ENCODE data around the gene PEBP1.

Gene PEBP1

DNA sequence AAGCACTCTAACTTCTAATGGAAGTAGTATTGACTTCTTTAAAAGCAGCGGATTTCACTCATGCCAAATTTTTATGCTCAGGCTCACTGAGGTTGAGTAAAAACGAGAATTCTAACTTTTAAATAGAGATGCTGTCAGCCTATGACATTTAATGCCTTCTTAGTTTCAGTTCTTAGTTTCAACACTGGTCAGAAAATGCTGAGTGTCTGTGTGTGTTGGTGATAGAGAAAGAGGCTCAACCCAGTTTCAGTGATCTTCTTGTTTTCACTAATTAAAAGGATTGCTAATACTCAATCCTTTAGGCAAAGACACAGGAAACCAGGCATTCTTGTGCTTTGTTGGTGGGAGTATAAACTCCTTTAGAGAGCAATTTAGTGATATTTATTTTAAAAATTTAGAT, 31.0 kb downstream of the PEBP1 start:
- peaks cover 3% of the 10 kb centered on the region for H3K36me3 ChIP-seq
- no peaks in the 10 kb centered on the region for H3K27me3 ChIP-seq (ENCODE audit: insufficient read depth, low read depth, severe bottlenecking)
- H3K9me3 ChIP-seq (ENCODE audit: severe bottlenecking) = no peaks in the 10 kb centered on the region
- DNase-seq = no peak
- H3K4me3 ChIP-seq (ENCODE audit: low read depth, low read length) = no peak overlapping the region
- TF ChIP-seq CTCF (IDR thresholded peaks at IDR 0.05; ENCODE audit: low read depth, low read length) = no peak
- H3K27ac ChIP-seq = no peak overlapping the region

DNA sequence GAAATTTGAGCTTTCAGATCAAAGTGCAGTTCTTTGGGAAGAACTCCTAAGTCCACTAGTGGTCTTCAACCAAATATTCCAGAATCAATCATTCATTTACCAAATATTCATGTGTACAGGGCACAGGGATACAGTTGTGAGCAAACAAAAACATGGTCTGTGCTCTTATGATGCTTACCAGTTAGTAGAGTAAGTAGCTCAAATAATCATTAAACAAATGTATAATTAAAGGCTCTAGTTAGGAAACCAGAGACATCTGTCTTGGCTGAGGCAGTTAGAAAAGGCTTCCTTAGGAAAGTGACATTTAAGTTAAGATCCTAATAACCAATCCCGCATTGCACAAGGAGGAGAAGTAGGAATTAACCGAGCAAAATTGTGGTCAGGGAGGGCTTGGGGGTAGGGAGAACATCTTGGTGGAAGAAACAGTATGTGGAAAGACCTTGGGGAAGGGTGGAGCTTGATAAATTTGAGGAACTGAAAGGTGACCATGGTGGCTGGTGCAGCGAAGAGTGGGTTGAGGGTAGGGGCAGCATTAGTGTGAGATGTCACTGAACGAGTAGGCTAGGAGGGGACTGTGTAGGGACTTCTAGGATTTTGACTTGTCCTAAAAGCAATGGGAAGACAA, 40.0 kb downstream of the PEBP1 start:
- DNase-seq = no peak
- no peak overlapping the region for H3K27ac ChIP-seq
- H3K9me3 ChIP-seq (ENCODE audit: severe bottlenecking) = no peaks in the 10 kb centered on the region
- H3K27me3 ChIP-seq (ENCODE audit: insufficient read depth, low read depth, severe bottlenecking) = no peaks in the 10 kb centered on the region
- no peak overlapping the region for H3K4me3 ChIP-seq (ENCODE audit: low read depth, low read length)
- TF ChIP-seq CTCF (IDR thresholded peaks at IDR 0.05; ENCODE audit: low read depth, low read length) = no peak
- H3K36me3 ChIP-seq = peaks cover 24% of the 10 kb centered on the region

GRCh38 chr12:118183155-118183554, 47.2 kb downstream of the PEBP1 start:
- Histone ChIP-seq H3K9me3 (ENCODE audit: severe bottlenecking) (no peaks in the 10 kb centered on the region), H3K36me3 (no peaks in the 10 kb centered on the region; the same call in 1 of the 2 replicates), H3K4me3 (ENCODE audit: low read depth, low read length) (no peak overlapping the region), H3K27ac (no peak overlapping the region), H3K27me3 (ENCODE audit: insufficient read depth, low read depth, severe bottlenecking) (no peaks in the 10 kb centered on the region)
- no peak for DNase-seq
- TF ChIP-seq CTCF (IDR thresholded peaks at IDR 0.05; ENCODE audit: low read depth, low read length) = no peak

DNA sequence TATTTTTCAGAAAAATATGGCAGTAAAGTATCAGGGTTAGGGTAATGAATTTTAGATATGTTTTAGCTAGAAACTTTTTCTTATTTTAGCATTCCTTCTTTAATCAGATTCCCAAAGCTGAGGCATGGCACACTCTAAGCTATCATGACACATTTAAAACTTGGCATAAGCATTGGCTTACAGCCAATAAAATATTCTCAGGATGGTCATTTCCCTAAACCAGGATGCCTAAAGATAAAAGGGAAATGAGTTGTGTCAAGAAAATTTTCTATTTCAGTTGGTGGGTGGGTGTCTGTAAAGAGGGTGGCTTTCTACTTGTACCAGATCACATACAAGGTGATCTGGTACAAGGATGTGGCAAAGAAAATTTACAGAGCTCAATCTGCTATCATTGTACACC, 47.8 kb downstream of the PEBP1 start:
- H3K27me3 ChIP-seq (ENCODE audit: insufficient read depth, low read depth, severe bottlenecking) = no peaks in the 10 kb centered on the region
- H3K36me3 ChIP-seq = no peaks in the 10 kb centered on the region; the same call in 1 of the 2 replicates
- H3K4me3 ChIP-seq (ENCODE audit: low read depth, low read length) = no peak overlapping the region
- H3K27ac ChIP-seq = no peak overlapping the region
- TF ChIP-seq CTCF (IDR thresholded peaks at IDR 0.05; ENCODE audit: low read depth, low read length) = no peak
- DNase-seq = no peak
- H3K9me3 ChIP-seq (ENCODE audit: severe bottlenecking) = no peaks in the 10 kb centered on the region

DNA sequence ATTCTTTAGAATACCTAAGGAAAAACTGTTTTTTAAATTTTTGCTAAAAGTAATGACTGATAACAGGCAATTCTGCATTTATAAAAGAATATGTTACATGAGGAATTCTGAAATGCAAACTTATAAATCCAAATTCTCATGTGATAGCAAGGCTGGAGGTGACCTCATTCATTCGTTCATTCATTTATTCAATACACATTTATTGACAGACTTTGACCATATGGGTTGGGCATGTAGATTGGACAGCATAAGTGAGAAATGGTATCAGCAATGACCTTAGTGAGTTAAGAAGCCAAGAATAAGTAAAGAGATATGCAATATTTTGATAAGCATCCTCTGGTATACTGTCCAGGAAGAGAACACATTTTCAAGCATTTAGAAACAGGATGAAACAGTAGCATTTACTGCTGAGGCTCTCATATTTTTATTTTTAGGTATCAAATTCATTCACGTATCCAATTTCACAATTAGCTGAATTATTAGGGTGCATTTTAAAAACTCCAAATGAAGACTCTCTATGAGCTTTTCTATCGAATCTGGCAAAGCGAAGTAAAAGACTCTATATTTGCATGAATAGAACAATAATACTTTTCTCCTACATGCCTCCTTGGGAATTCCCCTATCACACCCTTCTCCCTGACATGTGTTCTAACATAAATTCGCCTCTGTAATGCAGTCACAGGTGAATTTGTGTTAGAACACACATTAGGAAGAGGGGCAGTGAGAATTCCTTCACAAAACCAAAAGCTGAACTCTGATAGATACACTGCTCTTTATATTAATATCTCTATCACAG, 49.9 kb downstream of the PEBP1 start:
- no peak for DNase-seq
- no peaks in the 10 kb centered on the region for H3K9me3 ChIP-seq (ENCODE audit: severe bottlenecking)
- TF ChIP-seq CTCF (IDR thresholded peaks at IDR 0.05; ENCODE audit: low read depth, low read length) = no peak
- no peak overlapping the region for H3K27ac ChIP-seq
- H3K4me3 ChIP-seq (ENCODE audit: low read depth, low read length) = no peak overlapping the region
- H3K36me3 ChIP-seq = no peaks in the 10 kb centered on the region
- H3K27me3 ChIP-seq (ENCODE audit: insufficient read depth, low read depth, severe bottlenecking) = no peaks in the 10 kb centered on the region

Data from WERI-Rb-1 (cell line).